Peyer's patch (tissue), 4 donors: ENCODE measurements around the gene HPD.
"Not testable (repeated sequence)": the region's sequence is repeated elsewhere in the genome, so short reads cannot be mapped to it uniquely, and the experiment has no call there.

Experiments used
- POLR2A ChIP-seq, 2 donors: fragments of 450-650 bp; IDR thresholded peaks; one replicate each; pipeline ENCODE4 v1.5.1; 2017; ENCODE audit warnings: antibody characterized with exemption in 2 of 2, mild to moderate bottlenecking in 2 of 2, moderate library complexity in 2 of 2
- TF ChIP-seq, protein P1 (sequence below), 6 experiments: fragments of 450-650 bp in 4 of 6; fragments of 200-600 bp in 2 of 6; sonication (generic) in 1 of 6; IDR thresholded peaks; one replicate each; pipeline ENCODE4 v1.5.1; 2017 to 2019; ENCODE audit warnings: antibody characterized with exemption in 6 of 6, mild to moderate bottlenecking in 3 of 6, moderate library complexity in 1 of 6

DNA sequence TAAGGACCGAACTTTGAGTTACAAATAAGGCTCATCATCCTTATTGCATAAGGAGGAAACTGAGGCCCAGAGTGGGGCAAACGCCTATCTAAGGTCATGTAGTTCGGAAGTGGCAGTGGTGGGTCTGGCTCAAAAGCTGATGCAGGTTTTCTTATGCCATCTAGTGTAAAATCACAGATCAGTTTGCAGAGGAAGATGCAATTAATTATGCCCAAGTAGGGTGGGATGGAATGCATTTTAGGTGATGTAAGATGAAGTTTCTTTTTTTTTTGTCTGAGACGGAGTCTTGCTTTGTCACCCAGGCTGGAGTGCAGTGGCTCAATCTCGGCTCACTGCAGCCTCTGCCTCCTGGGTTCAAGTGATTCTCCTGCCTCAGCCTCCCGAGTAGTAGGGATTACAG lies 31.0 kb upstream of the HPD start:
- TF ChIP-seq, protein P1, sequence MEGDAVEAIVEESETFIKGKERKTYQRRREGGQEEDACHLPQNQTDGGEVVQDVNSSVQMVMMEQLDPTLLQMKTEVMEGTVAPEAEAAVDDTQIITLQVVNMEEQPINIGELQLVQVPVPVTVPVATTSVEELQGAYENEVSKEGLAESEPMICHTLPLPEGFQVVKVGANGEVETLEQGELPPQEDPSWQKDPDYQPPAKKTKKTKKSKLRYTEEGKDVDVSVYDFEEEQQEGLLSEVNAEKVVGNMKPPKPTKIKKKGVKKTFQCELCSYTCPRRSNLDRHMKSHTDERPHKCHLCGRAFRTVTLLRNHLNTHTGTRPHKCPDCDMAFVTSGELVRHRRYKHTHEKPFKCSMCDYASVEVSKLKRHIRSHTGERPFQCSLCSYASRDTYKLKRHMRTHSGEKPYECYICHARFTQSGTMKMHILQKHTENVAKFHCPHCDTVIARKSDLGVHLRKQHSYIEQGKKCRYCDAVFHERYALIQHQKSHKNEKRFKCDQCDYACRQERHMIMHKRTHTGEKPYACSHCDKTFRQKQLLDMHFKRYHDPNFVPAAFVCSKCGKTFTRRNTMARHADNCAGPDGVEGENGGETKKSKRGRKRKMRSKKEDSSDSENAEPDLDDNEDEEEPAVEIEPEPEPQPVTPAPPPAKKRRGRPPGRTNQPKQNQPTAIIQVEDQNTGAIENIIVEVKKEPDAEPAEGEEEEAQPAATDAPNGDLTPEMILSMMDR (IDR thresholded peaks at IDR 0.05), result not testable (repeated sequence)
- TF ChIP-seq POLR2A (IDR thresholded peaks at IDR 0.05), result not testable (repeated sequence)
